ENCODE measurements around the gene SAMD3.

The SAMD3 gene

DNA sequence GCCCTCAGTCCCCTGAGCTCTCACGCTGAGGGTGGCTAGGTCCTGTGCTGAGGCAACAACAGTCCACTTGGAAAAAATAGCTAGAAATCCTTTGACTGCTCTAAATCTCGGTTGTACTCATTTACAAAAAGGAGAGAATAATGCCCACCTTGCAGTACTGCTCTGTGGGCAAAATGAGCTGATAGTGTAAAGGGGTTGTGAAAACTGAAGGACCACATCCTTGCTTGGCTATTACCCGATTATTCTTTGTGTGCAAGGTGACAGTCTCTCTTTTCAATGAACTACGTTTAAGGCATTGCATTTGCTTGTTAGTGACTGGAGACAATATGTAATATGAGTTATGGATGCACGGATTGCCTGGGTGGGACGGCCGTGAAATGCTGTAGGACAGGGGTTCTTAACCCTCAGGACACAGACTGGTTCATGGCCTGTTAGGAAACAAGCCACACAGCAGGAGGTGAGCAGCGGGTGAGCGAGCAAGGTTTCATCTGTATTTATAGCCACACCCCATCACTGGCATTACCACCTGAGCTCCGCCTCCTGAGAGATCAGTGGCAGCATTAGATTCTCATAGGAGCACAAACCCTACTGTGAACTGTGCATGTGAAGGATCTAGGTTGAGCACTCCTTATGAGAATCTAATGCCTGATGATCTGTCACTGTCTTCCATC lies 14.6 kb downstream of the SAMD3 start:
- TF ChIP-seq SIN3A (IDR thresholded peaks at IDR 0.05; ENCODE audit: borderline replicate concordance, insufficient read depth, low read length) (no peak), TAF1 (IDR thresholded peaks at IDR 0.05; ENCODE audit: borderline replicate concordance, insufficient read depth, low read length) (no peak), POLR2AphosphoS5 (IDR thresholded peaks at IDR 0.05; ENCODE audit: low read depth, low read length) (no peak), FOXP2 (optimal IDR thresholded peaks at IDR 0.05; ENCODE audit: borderline replicate concordance, extremely low read depth, extremely low read length, insufficient read depth) (no peak)
- TF ChIP-seq, protein P1, sequence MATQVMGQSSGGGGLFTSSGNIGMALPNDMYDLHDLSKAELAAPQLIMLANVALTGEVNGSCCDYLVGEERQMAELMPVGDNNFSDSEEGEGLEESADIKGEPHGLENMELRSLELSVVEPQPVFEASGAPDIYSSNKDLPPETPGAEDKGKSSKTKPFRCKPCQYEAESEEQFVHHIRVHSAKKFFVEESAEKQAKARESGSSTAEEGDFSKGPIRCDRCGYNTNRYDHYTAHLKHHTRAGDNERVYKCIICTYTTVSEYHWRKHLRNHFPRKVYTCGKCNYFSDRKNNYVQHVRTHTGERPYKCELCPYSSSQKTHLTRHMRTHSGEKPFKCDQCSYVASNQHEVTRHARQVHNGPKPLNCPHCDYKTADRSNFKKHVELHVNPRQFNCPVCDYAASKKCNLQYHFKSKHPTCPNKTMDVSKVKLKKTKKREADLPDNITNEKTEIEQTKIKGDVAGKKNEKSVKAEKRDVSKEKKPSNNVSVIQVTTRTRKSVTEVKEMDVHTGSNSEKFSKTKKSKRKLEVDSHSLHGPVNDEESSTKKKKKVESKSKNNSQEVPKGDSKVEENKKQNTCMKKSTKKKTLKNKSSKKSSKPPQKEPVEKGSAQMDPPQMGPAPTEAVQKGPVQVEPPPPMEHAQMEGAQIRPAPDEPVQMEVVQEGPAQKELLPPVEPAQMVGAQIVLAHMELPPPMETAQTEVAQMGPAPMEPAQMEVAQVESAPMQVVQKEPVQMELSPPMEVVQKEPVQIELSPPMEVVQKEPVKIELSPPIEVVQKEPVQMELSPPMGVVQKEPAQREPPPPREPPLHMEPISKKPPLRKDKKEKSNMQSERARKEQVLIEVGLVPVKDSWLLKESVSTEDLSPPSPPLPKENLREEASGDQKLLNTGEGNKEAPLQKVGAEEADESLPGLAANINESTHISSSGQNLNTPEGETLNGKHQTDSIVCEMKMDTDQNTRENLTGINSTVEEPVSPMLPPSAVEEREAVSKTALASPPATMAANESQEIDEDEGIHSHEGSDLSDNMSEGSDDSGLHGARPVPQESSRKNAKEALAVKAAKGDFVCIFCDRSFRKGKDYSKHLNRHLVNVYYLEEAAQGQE (IDR thresholded peaks at IDR 0.05; ENCODE audit: insufficient read depth in 1 of 2, low read depth in 2 of 2, low read length in 2 of 2): no peak

DNA sequence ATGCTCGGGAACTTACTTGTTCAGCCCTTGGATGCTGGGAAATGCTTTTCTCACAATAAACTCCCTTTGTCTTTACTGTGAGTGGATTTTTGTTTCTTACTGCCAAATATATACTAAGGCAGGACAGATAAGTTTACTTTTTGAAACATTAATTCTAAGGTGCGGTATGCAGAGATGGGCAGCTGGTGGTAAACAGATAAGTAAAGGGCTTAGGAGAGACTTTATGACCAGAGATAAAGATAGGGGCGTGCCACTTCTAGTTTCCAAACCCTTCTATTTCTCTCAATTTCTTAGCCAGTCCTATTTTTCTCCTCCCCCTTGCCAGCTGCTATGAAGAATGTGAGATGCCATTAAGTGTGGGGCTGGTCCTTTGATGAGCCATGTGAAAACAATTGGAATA lies 16.3 kb downstream of the SAMD3 start:
- TF ChIP-seq FOXP2 (optimal IDR thresholded peaks at IDR 0.05; ENCODE audit: borderline replicate concordance, extremely low read depth, extremely low read length, insufficient read depth): no peak

DNA sequence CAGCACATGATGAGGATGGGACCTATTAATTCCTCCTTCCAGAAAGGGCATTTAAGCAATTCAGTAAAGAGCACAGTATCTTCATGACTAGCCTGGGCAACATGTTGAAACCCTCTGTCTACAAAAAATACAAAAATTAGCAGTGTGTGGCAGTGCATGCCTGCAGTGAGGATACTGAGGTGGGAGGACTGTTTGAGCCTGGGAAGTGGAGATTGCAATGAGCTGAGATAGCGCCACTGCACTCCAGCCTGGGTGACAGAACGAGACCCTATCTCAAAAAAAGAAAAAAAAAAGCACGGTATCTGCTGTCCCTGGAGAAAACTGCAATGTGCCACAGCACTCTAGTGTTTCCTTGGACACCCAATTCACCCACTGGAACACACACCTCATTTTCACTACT lies 18.4 kb downstream of the SAMD3 start:
- TF ChIP-seq FOXP2 (optimal IDR thresholded peaks at IDR 0.05; ENCODE audit: borderline replicate concordance, extremely low read depth, extremely low read length, insufficient read depth) (no peak), SIN3A (IDR thresholded peaks at IDR 0.05; ENCODE audit: borderline replicate concordance, insufficient read depth, low read length) (no peak), POLR2AphosphoS5 (IDR thresholded peaks at IDR 0.05; ENCODE audit: low read depth, low read length) (no peak)
- TF ChIP-seq, protein P1 (IDR thresholded peaks at IDR 0.05; ENCODE audit: insufficient read depth in 1 of 2, low read depth in 2 of 2, low read length in 2 of 2): no peak

DNA sequence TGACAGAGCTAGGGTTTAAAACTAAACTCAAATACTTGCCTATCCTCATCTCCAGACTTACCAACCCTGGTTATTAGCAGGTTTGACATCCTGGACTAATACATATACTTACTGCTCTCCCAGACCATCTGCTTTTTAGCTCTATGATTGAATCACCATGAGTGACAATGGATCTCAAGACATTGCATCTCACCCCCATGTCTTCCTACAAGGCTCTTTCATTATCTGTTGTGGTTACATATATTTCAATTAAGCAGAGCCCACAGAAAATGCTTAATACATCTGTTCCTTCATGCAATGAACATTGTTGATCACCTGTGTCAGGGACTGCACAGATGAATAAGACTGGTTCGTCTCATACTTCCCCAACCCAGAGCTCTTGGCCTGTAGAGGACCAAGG lies 19.4 kb downstream of the SAMD3 start:
- no peak for TF ChIP-seq POLR2AphosphoS5 (IDR thresholded peaks at IDR 0.05; ENCODE audit: low read depth, low read length)
- TF ChIP-seq, protein P1 (IDR thresholded peaks at IDR 0.05; ENCODE audit: insufficient read depth in 1 of 2, low read depth in 2 of 2, low read length in 2 of 2): no peak
- no peak for TF ChIP-seq FOXP2 (optimal IDR thresholded peaks at IDR 0.05; ENCODE audit: borderline replicate concordance, extremely low read depth, extremely low read length, insufficient read depth)
- TF ChIP-seq TAF1 (IDR thresholded peaks at IDR 0.05; ENCODE audit: borderline replicate concordance, insufficient read depth, low read length): no peak
- TF ChIP-seq SIN3A (IDR thresholded peaks at IDR 0.05; ENCODE audit: borderline replicate concordance, insufficient read depth, low read length): no peak

DNA sequence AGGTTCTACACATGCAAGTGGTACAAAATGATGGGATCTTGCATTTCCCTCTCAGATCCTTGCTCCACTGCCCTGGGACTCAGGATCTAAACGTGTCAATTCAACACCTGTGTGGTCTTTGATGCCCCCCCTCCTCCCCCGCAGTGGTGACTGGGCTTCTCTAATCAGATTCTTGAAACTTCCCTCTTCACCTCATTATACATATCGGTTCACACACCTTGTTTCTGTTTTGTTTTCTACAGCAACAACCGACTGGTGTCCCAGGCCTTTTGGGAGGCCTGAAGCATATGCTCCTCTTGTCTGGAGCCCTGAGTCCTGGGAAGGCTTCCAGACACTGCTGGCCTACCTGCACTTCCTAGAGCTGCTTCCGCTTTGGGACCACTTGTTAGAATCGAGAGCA lies 20.0 kb downstream of the SAMD3 start:
- TF ChIP-seq, protein P1 (IDR thresholded peaks at IDR 0.05; ENCODE audit: insufficient read depth in 1 of 2, low read depth in 2 of 2, low read length in 2 of 2): no peak
- TF ChIP-seq POLR2AphosphoS5 (IDR thresholded peaks at IDR 0.05; ENCODE audit: low read depth, low read length): no peak
- no peak for TF ChIP-seq SIN3A (IDR thresholded peaks at IDR 0.05; ENCODE audit: borderline replicate concordance, insufficient read depth, low read length)
- TF ChIP-seq TAF1 (IDR thresholded peaks at IDR 0.05; ENCODE audit: borderline replicate concordance, insufficient read depth, low read length): no peak
- no peak for TF ChIP-seq FOXP2 (optimal IDR thresholded peaks at IDR 0.05; ENCODE audit: borderline replicate concordance, extremely low read depth, extremely low read length, insufficient read depth)
